Testis (tissue), 2 donors: ENCODE data around the gene GTF3C6.

Experiments used
- POLR2A ChIP-seq: fragments of 450-650 bp; IDR thresholded peaks from one replicate; pipeline ENCODE4 v1.6.1; 2017; ENCODE audit warnings: antibody characterized with exemption, mild to moderate bottlenecking, moderate library complexity
- TF ChIP-seq, protein P1 (sequence below), 3 experiments: fragments of 450-650 bp in 2 of 3; fragments of 200-600 bp in 1 of 3; sonication (generic) in 1 of 3; IDR thresholded peaks; one replicate each; pipeline ENCODE4 v1.5.1; 2016 to 2019; ENCODE audit warnings: antibody characterized with exemption in 3 of 3, mild to moderate bottlenecking in 2 of 3, moderate library complexity in 1 of 3

DNA sequence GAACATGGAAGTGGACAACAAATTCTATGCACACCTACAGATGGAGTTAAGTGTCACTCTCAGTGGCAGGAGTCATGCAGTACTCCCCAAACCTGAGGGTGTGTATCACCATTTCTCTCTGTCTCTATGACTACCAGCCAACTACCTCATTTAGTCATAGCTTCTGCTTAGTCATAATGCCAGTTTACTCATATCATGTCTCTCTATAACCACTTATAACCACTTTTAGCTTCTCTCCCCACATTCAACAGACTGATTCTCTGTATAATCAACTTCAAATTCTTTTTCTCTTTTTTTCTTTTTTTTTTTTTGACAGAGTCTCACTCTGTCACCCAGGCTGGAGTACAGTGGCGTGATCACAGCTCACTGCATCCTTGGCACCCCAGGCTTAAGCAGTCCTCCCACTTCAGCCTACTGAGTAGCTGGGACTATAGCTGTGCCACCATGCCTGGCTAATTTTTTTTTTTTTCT lies 13.8 kb upstream of the GTF3C6 start:
- TF ChIP-seq, protein P1, sequence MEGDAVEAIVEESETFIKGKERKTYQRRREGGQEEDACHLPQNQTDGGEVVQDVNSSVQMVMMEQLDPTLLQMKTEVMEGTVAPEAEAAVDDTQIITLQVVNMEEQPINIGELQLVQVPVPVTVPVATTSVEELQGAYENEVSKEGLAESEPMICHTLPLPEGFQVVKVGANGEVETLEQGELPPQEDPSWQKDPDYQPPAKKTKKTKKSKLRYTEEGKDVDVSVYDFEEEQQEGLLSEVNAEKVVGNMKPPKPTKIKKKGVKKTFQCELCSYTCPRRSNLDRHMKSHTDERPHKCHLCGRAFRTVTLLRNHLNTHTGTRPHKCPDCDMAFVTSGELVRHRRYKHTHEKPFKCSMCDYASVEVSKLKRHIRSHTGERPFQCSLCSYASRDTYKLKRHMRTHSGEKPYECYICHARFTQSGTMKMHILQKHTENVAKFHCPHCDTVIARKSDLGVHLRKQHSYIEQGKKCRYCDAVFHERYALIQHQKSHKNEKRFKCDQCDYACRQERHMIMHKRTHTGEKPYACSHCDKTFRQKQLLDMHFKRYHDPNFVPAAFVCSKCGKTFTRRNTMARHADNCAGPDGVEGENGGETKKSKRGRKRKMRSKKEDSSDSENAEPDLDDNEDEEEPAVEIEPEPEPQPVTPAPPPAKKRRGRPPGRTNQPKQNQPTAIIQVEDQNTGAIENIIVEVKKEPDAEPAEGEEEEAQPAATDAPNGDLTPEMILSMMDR (IDR thresholded peaks at IDR 0.05), result no peak
- TF ChIP-seq POLR2A, result no peak
